Immature natural killer cell (primary cell): ENCODE measurements around the gene ANKRD40CL. TPM values are rescaled to one million over a fixed set of nuclear protein-coding genes. Genes with fewer than 3 reads are reported as not detected.
"Not testable (repeated sequence)": the region's sequence is repeated elsewhere in the genome, so short reads cannot be mapped to it uniquely, and the experiment has no call there.

Experiments
- DNase-seq, 3 donors: peaks; one replicate each; pipeline ENCODE4 v3.0.0; 2022; ENCODE audit warnings: mixed read lengths in 1 of 3
- H3K27ac Mint-ChIP-seq, 6 donors: one replicate each; pipeline ENCODE4 v1.8.0; 2020; ENCODE audit warnings: mixed read lengths in 6 of 6, mild to moderate bottlenecking in 5 of 6, inconsistent platforms in 4 of 6, moderate library complexity in 3 of 6
- H3K27me3 Mint-ChIP-seq, 3 donors: one replicate each; pipeline ENCODE4 v1.8.0; 2020 to 2021; ENCODE audit warnings: low read depth in 3 of 3, mild to moderate bottlenecking in 3 of 3, mixed read lengths in 3 of 3, moderate library complexity in 3 of 3, inconsistent platforms in 1 of 3
- H3K36me3 Mint-ChIP-seq, 3 donors: one replicate each; pipeline ENCODE4 v1.8.0; 2020; ENCODE audit warnings: mixed read lengths in 3 of 3, inconsistent platforms in 2 of 3, mild to moderate bottlenecking in 2 of 3
- H3K4me1 Mint-ChIP-seq, 2 donors: one replicate each; pipeline ENCODE4 v1.8.0; 2020; ENCODE audit warnings: inconsistent platforms in 2 of 2, mild to moderate bottlenecking in 2 of 2, mixed read lengths in 2 of 2, moderate library complexity in 1 of 2
- H3K4me3 Mint-ChIP-seq, 5 donors: one replicate each; pipeline ENCODE4 v1.8.0; 2020; ENCODE audit warnings: mild to moderate bottlenecking in 5 of 5, mixed read lengths in 5 of 5, inconsistent platforms in 3 of 5, moderate library complexity in 3 of 5
- H3K9me3 Mint-ChIP-seq, 6 donors: one replicate each; pipeline ENCODE4 v1.8.0; 2020; ENCODE audit warnings: mild to moderate bottlenecking in 6 of 6, mixed read lengths in 6 of 6, inconsistent platforms in 4 of 6, moderate library complexity in 3 of 6
- polyA plus RNA-seq, 3 donors: library from polyadenylated mRNA; unstranded; fragments of 300-500 nt; fragmentation: Illumina TruSeq; gene quantifications; one replicate each; pipeline ENCODE4 v1.2.3, GENCODE V29; 2021

The ANKRD40CL gene, protein sequence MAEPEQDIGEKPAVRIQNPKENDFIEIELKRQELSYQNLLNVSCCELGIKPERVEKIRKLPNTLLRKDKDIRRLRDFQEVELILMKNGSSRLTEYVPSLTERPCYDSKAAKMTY
- not detected for polyA plus RNA-seq

DNA sequence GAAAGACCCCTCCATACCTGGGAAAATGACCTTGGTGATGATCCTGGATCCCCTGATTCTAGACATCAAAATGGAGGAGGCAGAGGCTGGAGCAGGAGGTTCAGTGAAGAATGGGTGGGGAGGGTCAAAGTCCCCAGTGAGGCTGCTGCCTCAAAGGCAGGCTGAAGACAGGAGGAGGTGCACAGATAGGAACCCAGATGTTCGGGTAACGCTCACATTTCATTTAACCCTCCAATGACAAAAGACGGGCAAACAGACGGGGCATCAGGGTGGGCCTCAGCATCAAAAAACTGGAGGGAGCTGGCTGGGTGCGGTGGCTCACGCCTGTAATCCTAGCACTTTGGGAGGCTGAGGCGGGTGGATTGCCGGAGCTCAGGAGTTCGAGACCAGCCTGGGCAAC lies at the start of gene ANKRD40CL:
Gene ANKRD40CL (minus strand): TSS at position 73 of the 400 bp plus-strand sequence. CDS start 605 bp downstream, outside the sequence.
- Mint-ChIP-seq H3K9me3 (no peaks in the 10 kb centered on the region), H3K27me3 (peaks cover 1 to 9% (median 6%) of the 10 kb centered on the region in 3 donors), H3K36me3 (no peaks in the 10 kb centered on the region), H3K27ac (peak within 1 kb of the TSS in 1 of 6 donors; percentile 19), H3K4me1 (peaks cover 6 to 14% of the 10 kb centered on the region in 2 donors), H3K4me3 (no peak within 1 kb of the TSS)
- DNase-seq: no peak

DNA sequence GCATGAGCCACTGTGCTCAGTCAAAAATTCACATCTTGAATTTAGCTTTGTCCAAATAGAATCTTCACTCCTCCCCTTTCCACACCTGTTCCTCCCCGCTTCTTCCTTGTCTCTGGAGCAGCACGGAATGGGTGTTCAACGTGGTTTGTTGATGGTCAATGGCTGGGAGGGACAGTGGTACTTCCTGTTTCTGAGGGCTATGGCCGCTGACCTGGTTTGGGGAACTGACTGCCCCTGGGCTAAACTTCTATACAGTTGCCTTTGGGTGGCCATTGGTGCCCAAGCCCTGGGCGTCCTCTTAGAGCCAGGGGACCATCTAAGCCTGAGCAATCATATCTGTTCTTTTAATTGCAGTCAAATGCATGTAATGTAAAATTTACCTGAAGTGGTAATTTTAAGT lies 49.0 kb upstream of the ANKRD40CL start:
- peaks cover 0 to 1% (median 0%) of the 10 kb centered on the region in 6 donors for H3K9me3 Mint-ChIP-seq
- DNase-seq: no peak
- no peak overlapping the region for H3K27ac Mint-ChIP-seq
- H3K4me3 Mint-ChIP-seq: no peak overlapping the region
- H3K27me3 Mint-ChIP-seq: peaks cover 4 to 9% (median 8%) of the 10 kb centered on the region in 3 donors
- H3K36me3 Mint-ChIP-seq: no peaks in the 10 kb centered on the region
- H3K4me1 Mint-ChIP-seq: peaks cover 18 to 27% of the 10 kb centered on the region in 2 donors

DNA sequence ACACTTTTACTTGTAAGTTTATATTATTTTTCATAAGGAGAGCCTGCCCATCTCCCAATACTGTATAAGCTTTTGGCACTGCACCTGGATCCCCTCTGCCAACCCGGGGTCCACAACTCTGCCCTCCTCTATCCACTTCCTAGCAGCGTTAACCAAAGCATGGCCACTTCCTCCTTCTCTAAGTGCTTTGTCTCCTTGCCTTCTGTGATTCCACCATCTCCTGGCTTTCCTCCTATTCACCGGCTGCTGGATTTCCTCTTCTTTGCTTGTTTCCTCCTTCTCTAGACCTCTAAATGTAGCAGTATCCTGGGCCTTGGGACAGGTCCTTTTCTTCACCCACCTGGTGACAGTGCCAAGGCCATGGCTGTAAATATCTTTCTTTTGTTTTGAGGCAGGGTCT lies 48.1 kb upstream of the ANKRD40CL start:
- H3K36me3 Mint-ChIP-seq: no peaks in the 10 kb centered on the region
- H3K27me3 Mint-ChIP-seq: peaks cover 4 to 8% (median 5%) of the 10 kb centered on the region in 3 donors
- no peak for DNase-seq
- H3K9me3 Mint-ChIP-seq: peaks cover 0 to 1% (median 0%) of the 10 kb centered on the region in 6 donors
- no peak overlapping the region for H3K27ac Mint-ChIP-seq
- H3K4me1 Mint-ChIP-seq: peaks cover 18 to 27% of the 10 kb centered on the region in 2 donors
- H3K4me3 Mint-ChIP-seq: no peak overlapping the region

DNA sequence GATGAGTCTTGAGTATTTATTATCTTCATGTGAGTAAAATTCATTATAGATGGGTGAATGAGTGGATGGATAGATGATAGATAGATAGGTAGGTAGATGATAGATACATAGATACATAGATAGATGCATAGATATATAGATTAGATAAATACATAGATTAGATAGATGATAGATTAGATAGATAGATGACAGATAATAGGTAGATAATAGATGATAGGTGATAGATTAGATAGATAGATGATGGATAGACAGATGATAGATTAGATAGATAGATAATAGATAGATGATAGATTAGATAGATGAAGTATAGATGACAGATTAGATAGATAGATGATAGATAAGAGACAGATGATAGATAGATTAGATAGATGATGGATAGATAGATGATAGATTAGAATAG lies 46.3 kb upstream of the ANKRD40CL start:
- H3K36me3 Mint-ChIP-seq: no peaks in the 10 kb centered on the region
- H3K4me3 Mint-ChIP-seq: no peak overlapping the region
- peaks cover 11 to 19% of the 10 kb centered on the region in 2 donors for H3K4me1 Mint-ChIP-seq

DNA sequence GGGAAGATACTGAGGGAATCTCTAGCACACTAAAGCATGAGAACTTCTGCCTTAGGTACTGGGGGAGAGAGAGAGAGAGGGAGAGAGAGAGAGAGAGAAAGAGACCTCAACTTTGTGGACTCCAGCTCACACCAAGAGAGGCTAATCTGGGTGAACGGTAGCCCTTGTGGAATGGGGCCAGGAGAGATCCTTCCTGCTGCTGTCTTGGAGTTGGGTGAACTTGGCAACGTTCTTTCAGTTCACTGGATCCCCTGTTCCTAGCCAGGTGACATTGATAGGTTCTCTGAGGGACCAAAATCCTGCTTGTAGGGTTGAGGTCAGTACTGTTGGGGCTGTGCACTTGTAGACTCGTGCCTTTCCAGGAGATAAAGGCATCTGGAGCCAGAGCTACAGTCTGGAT lies 41.6 kb upstream of the ANKRD40CL start:
- peak overlapping the region in 1 of 6 donors; percentile 51 for H3K27ac Mint-ChIP-seq
- no peaks in the 10 kb centered on the region for H3K9me3 Mint-ChIP-seq
- no peaks in the 10 kb centered on the region for H3K4me1 Mint-ChIP-seq
- peaks cover 0 to 6% (median 2%) of the 10 kb centered on the region in 3 donors for H3K27me3 Mint-ChIP-seq
- no peak for DNase-seq
- no peaks in the 10 kb centered on the region for H3K36me3 Mint-ChIP-seq
- no peak overlapping the region for H3K4me3 Mint-ChIP-seq

More for the DNA sequence above, 46.3 kb upstream of the ANKRD40CL start:
- Mint-ChIP-seq H3K27me3 (peaks cover 3 to 7% (median 6%) of the 10 kb centered on the region in 3 donors), H3K9me3 (peaks cover 0 to 1% (median 0%) of the 10 kb centered on the region in 6 donors), H3K27ac (no peak overlapping the region)
- no peak for DNase-seq

DNA sequence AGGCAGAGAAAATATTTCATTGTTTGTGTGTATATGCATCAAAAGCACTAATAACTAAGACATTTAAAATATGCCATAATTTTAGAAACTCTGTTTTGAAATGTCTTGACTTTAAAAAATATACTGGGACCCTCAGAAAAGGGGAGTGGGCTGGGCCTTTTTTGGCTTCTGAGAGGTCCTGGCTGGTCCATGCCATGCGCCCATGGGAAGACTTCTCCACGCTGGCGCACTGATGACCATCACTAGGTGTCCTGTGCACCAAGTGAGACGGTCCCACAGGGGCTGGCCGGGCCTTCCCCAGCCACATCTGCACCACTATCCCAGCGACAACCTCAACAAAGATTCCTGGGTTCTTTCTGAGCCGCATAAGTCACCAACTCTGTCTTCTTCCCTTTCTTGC lies 41.1 kb upstream of the ANKRD40CL start:
- no peak for DNase-seq
- H3K27me3 Mint-ChIP-seq: peaks cover 0 to 6% (median 2%) of the 10 kb centered on the region in 3 donors
- H3K36me3 Mint-ChIP-seq: no peaks in the 10 kb centered on the region
- no peak overlapping the region for H3K27ac Mint-ChIP-seq
- no peak overlapping the region for H3K4me3 Mint-ChIP-seq
- H3K9me3 Mint-ChIP-seq: no peaks in the 10 kb centered on the region
- H3K4me1 Mint-ChIP-seq: no peaks in the 10 kb centered on the region

DNA sequence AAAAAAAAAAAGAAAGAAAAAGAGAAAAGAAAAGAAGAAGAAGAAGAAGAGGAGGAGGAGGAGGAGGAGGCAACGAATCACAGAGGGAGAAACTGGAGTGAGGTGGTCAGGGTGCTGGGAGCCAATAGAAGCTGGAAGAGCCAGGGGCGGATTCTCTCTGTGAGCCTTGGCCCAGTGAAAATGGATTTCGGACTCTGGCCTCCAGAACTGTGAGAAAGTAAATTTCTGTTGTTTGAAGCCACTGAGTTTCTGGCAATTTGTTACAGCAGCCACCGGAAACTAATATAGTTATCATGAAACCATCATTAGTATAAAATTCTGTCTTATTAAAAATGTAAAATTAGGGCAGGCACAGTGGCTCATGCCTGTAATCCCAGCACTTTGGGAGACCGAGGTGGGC lies 40.4 kb upstream of the ANKRD40CL start:
- Mint-ChIP-seq H3K36me3 (no peaks in the 10 kb centered on the region), H3K27me3 (peaks cover 0 to 4% (median 2%) of the 10 kb centered on the region in 3 donors), H3K27ac (no peak overlapping the region), H3K9me3 (no peaks in the 10 kb centered on the region), H3K4me1 (no peaks in the 10 kb centered on the region), H3K4me3 (no peak overlapping the region)
- DNase-seq: no peak

DNA sequence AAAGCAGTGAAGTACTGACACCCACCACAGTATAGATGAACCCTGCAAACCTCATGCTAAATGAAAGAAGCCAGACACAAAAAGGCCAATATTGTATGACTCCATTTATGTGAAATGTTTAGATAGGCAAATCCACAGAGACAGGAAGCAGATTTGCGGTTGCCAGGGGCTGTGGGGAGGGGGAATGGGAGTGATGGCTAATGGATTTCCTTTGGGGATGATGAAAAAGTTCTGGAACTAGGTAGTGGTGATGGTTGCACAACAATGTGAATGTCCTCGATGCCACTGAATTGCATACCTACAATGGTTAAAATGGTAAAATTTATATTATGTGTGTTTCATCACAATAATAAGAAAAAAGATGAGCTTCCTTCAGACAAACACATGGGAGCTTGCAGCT lies 39.7 kb upstream of the ANKRD40CL start:
- no peak for DNase-seq
- H3K4me3 Mint-ChIP-seq: no peak overlapping the region
- H3K36me3 Mint-ChIP-seq: no peaks in the 10 kb centered on the region
- no peaks in the 10 kb centered on the region for H3K4me1 Mint-ChIP-seq
- H3K9me3 Mint-ChIP-seq: no peaks in the 10 kb centered on the region
- no peak overlapping the region for H3K27ac Mint-ChIP-seq
- H3K27me3 Mint-ChIP-seq: peaks cover 0 to 4% (median 2%) of the 10 kb centered on the region in 3 donors

DNA sequence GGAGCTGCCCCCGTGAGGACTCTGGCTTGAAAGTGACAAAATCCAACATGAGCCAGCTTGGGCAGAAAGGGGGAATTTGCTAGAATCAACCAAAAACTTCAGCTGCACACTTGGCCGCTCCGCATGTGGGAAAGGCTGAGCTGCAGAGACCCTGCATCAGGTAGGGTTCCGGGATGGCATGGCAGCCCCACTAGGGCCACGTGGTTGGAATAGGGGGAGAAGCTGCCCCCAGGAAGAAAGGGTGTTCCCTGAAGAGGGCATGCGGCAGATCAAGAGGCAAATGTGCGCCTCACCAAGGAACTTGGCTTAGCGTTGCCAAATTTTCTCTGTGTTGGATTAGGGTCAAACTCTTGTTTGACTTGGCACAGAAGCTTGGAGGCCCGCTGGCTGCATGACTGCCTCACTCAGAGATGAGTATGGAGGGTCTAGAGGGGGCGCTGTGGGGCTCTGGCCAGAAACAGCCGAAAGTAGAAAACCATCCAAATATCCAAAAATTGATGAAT lies 38.9 kb upstream of the ANKRD40CL start:
- H3K27me3 Mint-ChIP-seq: peaks cover 0 to 3% (median 2%) of the 10 kb centered on the region in 3 donors
- H3K4me3 Mint-ChIP-seq: no peak overlapping the region
- H3K36me3 Mint-ChIP-seq: no peaks in the 10 kb centered on the region
- H3K9me3 Mint-ChIP-seq: no peaks in the 10 kb centered on the region
- H3K27ac Mint-ChIP-seq: no peak overlapping the region
- no peaks in the 10 kb centered on the region for H3K4me1 Mint-ChIP-seq
- DNase-seq: no peak

DNA sequence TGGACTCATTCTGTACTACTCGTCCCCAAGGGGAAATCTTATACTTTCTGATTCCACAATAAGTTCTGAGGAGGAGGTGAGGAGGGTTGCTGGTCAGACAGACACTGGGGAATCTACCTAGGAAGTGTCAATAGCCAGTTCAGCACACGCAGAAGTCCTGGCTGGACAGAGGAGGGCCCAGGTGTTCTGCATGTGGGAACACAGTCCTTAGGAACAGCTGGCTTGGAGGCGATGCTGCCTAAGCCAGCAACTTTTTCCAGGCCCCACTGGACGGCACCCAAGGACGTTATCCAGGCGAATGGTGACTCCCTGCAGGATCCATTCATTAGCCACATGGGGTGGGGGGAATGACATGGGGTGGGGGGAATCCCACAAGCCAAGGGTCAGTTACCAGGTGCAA lies 38.2 kb upstream of the ANKRD40CL start:
- Mint-ChIP-seq H3K9me3 (no peaks in the 10 kb centered on the region), H3K4me3 (no peak overlapping the region), H3K4me1 (no peaks in the 10 kb centered on the region), H3K36me3 (no peaks in the 10 kb centered on the region), H3K27me3 (peaks cover 0 to 3% (median 2%) of the 10 kb centered on the region in 3 donors), H3K27ac (no peak overlapping the region)
- no peak for DNase-seq

DNA sequence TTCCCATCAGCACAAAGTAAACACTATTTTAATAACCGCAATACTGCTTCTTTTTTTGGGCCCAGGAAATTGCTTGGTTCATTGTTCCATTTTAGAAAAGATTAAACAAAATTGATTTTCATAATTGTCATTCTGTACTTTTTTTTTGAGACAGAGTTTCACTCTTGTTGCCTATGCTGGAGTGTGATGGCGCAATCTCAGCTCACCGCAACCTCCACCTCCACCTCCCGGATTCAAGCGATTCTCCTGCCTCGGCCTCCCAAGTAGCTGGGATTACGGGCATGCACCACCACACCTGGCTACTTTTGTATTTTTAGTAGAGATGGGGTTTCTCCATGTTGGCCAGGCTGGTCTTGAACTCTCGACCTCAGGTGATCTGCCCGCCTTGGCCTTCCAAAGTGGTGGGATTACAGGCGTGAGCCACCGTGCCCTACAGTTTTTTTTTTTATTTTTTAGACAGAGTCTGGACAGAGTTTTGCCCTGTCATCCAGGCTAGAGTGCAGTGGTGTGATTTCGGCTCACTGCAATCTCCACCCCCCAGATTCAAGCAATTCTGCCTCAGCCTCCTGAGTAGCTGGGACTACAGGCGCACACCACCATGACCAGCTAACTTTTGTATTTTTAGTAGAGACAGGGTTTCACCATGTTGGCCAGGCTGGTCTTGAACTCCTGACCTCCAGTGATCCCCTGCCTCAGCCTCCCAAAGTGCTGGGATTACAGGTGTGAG lies 37.6 kb upstream of the ANKRD40CL start:
- H3K36me3 Mint-ChIP-seq, DNase-seq, H3K27ac Mint-ChIP-seq, H3K4me1 Mint-ChIP-seq, H3K4me3 Mint-ChIP-seq, H3K9me3 Mint-ChIP-seq, H3K27me3 Mint-ChIP-seq: not testable (repeated sequence)

DNA sequence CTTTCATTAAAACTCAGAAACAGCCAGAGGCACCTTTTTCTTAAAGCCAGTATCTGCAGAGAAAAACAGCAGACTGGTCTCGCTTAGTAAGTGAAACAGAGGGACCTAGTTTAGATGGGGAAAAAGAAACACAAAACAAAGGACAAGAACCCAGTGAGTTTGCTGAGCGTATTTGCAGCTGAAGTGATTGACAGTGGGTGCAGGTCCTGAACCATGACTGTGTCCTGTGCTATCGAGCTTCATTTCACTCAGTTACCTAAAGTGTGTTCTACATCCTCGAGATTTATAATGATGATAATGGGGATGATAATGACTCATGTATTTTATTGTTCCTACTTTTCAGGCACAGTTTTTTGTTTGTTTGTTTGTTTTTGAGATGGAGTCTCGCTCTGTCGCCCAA lies 36.4 kb upstream of the ANKRD40CL start:
- DNase-seq: no peak
- no peak overlapping the region for H3K4me3 Mint-ChIP-seq
- H3K27me3 Mint-ChIP-seq: peaks cover 0 to 3% (median 0%) of the 10 kb centered on the region in 3 donors
- H3K36me3 Mint-ChIP-seq: no peaks in the 10 kb centered on the region
- H3K4me1 Mint-ChIP-seq: no peaks in the 10 kb centered on the region
- no peak overlapping the region for H3K27ac Mint-ChIP-seq
- no peaks in the 10 kb centered on the region for H3K9me3 Mint-ChIP-seq

DNA sequence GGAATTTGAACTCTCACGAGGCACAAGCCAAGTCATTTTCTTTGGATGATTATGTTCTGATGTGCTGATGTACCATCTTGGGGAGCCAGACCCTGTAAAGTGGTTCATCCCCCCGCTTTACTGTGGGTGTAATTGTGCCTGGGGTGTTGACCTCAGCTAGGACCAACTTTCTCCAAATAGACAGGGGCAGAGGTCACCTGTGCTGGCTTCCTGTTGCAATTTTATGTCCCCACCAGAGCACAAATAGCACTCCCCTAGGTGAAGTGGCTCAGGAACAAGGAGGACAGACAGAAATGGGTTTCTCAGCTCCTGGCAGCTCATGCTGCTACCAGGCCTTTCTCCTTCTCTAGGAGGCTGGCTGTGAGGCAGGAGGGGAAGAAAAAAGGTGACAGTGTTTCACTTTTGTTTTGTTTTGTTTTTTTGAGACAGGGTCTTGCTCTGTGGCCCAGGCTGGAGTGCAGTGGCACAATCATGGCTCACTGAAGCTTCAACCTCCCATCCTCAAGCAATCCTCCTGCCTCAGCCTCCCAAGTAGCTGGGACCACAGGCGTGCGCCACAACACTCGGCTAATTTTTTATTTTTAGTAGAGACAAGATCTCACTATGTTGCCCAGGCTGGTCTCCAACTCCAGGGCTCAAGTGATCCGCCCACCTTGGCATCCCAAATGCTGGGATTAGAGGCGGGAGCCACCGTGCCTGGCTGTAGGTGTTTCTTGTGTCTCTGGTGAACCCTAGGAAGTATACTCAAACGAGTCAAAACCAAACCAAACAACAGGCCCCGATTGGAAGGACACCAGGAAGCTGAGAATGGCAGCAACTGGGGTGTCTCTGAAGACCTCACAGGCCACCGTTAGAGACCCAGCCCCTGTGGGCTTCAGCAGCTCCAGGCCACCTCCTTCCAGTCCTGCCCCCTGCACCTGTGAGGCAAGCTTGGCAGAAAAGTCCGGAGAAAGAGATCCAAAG lies 35.6 kb upstream of the ANKRD40CL start:
- H3K9me3 Mint-ChIP-seq: no peaks in the 10 kb centered on the region
- no peak overlapping the region for H3K4me3 Mint-ChIP-seq
- H3K4me1 Mint-ChIP-seq: no peaks in the 10 kb centered on the region
- peaks cover 0 to 3% (median 0%) of the 10 kb centered on the region in 3 donors for H3K27me3 Mint-ChIP-seq
- no peak for DNase-seq
- H3K36me3 Mint-ChIP-seq: no peaks in the 10 kb centered on the region
- H3K27ac Mint-ChIP-seq: no peak overlapping the region
